HepG2 (cell line): ENCODE measurements around the gene MRPL34. TPM values are rescaled to one million over a fixed set of nuclear protein-coding genes. Genes with fewer than 3 reads are reported as not detected.

Experiments
- ATF7-NPFF ChIP-seq: sonication (generic); formaldehyde crosslinking; IDR thresholded peaks from 2 replicates; pipeline ENCODE4 v1.8.1; 2023; ENCODE audit warnings: mild to moderate bottlenecking, low read depth, missing genetic modification reagents, moderate library complexity
- FOXK2 ChIP-seq: fragments of 450-650 bp; IDR thresholded peaks from 2 replicates; pipeline ENCODE4 v1.6.1; 2016
- GPBP1L1 ChIP-seq: sonication (generic); formaldehyde crosslinking; IDR thresholded peaks from 2 replicates; pipeline ENCODE4 v1.5.0; 2020; ENCODE audit warnings: mild to moderate bottlenecking, missing genetic modification reagents
- IKZF1 ChIP-seq: fragments of 450-650 bp; IDR thresholded peaks from 2 replicates; pipeline ENCODE4 v1.7.1; 2016
- LCORL ChIP-seq, 2 experiments: fragments of 450-650 bp in 1 of 2; sonication (generic) in 1 of 2; formaldehyde crosslinking in 1 of 2; IDR thresholded peaks; 2 replicates each; pipeline versions ENCODE4 v1.5.0 to v1.6.1; 2017 to 2020; ENCODE audit warnings: antibody characterized with exemption in 1 of 2, missing genetic modification reagents in 1 of 2
- MXD3 ChIP-seq: IDR thresholded peaks from 2 replicates; pipeline ENCODE4 v1.6.1; 2016; ENCODE audit warnings: mild to moderate bottlenecking, missing biosample characterization, missing genetic modification reagents
- PBX2 ChIP-seq: IDR thresholded peaks from 2 replicates; pipeline ENCODE4 v1.6.1; 2016; ENCODE audit warnings: control low read depth
- RARG ChIP-seq: sonication (generic); formaldehyde crosslinking; IDR thresholded peaks from 2 replicates; pipeline ENCODE4 v1.4.0; 2020; ENCODE audit warnings: low read depth, mild to moderate bottlenecking, missing genetic modification reagents
- RFXANK ChIP-seq: IDR thresholded peaks from 2 replicates; pipeline ENCODE4 v1.6.1; 2016
- SALL1 ChIP-seq: sonication (generic); formaldehyde crosslinking; IDR thresholded peaks from 2 replicates; pipeline ENCODE4 v1.8.0; 2022; ENCODE audit warnings: mild to moderate bottlenecking, missing genetic modification reagents
- STAG1 ChIP-seq: sonication (generic); formaldehyde crosslinking; IDR thresholded peaks from 2 replicates; pipeline ENCODE4 v1.4.0; 2020; ENCODE audit warnings: missing genetic modification reagents
- TBX2 ChIP-seq: sonication (generic); formaldehyde crosslinking; IDR thresholded peaks from 2 replicates; pipeline ENCODE4 v1.5.0; 2020; ENCODE audit warnings: missing genetic modification reagents, mild to moderate bottlenecking, borderline replicate concordance
- UBTF ChIP-seq: sonication (generic); formaldehyde crosslinking; IDR thresholded peaks from 2 replicates; pipeline ENCODE4 v1.4.0; 2020; ENCODE audit warnings: mild to moderate bottlenecking, missing genetic modification reagents
- ZFP82 ChIP-seq: sonication (generic); formaldehyde crosslinking; IDR thresholded peaks from 2 replicates; pipeline ENCODE4 v1.5.1; 2020; ENCODE audit warnings: mild to moderate bottlenecking, missing genetic modification reagents, borderline replicate concordance
- ZNF18 ChIP-seq: sonication (generic); formaldehyde crosslinking; IDR thresholded peaks from 2 replicates; pipeline ENCODE4 v1.8.0; 2022; ENCODE audit warnings: mild to moderate bottlenecking, missing genetic modification reagents; ENCODE audit not compliant: insufficient replicate concordance
- ZNF3 ChIP-seq: IDR thresholded peaks from 2 replicates; pipeline ENCODE4 v1.7.0; 2017; ENCODE audit warnings: inconsistent platforms
- ZNF749 ChIP-seq: sonication (generic); formaldehyde crosslinking; IDR thresholded peaks from 2 replicates; pipeline ENCODE4 v1.8.0; 2022; ENCODE audit warnings: mild to moderate bottlenecking, missing genetic modification reagents, moderate library complexity, borderline replicate concordance
- ZNF784 ChIP-seq: sonication (generic); formaldehyde crosslinking; IDR thresholded peaks from 2 replicates; pipeline ENCODE4 v1.5.1; 2020; ENCODE audit warnings: missing genetic modification reagents, mild to moderate bottlenecking, borderline replicate concordance
- ZNF792 ChIP-seq: IDR thresholded peaks from 2 replicates; pipeline ENCODE4 v1.6.1; 2016
- ZNF879 ChIP-seq: sonication (generic); formaldehyde crosslinking; IDR thresholded peaks from 2 replicates; pipeline ENCODE4 v1.8.1; 2023; ENCODE audit warnings: missing genetic modification reagents
- polyA plus RNA-seq, 8 experiments: library from polyadenylated mRNA; depleted of rRNA in 3 of 8; stranded (reverse) in 7 of 8; unstranded in 1 of 8; fragments of >200 nt; fragmentation: Illumina TruSeq in 4 of 8; extraction: Trizol in 4 of 8; gene quantifications; 2 replicates each; pipeline versions ENCODE4 v1.2.1 to v1.2.3, GENCODE V29; 2011 to 2016; ENCODE audit warnings: low read depth in 4 of 8, missing spikeins in 1 of 8, mixed read lengths in 1 of 8; ENCODE audit not compliant: insufficient read depth in 1 of 8
- total RNA-seq, 5 experiments: library from RNA; depleted of rRNA; stranded (reverse); fragments of >200 nt; fragmentation: Illumina TruSeq; extraction: Trizol; gene quantifications; 2 replicates each; pipeline ENCODE4 v1.2.3, GENCODE V29; 2016; ENCODE audit warnings: low read depth in 1 of 5

Gene MRPL34
- total and polyA plus RNA-seq, 2 of the 13 experiments (the other 11 are each of a cell fraction or from before 2014, with no cell fraction given), result 74.0 to 77.3 TPM

- TF ChIP-seq UBTF (CRISPR knock-in tag) (no peak), ZNF879 (CRISPR knock-in tag) (no peak), RARG (CRISPR knock-in tag) (no peak), MXD3 (CRISPR knock-in tag) (no peak), ATF7-NPFF (CRISPR knock-in tag) (no peak), STAG1 (no peak), GPBP1L1 (no peak), ZNF3 (no peak), ZNF18 (peak; percentile 59), ZFP82 (CRISPR knock-in tag) (no peak), ZNF784 (CRISPR knock-in tag) (no peak), FOXK2 (no peak), IKZF1 (no peak), ZNF749 (CRISPR knock-in tag) (no peak), TBX2 (no peak), RFXANK (CRISPR knock-in tag) (no peak), ZNF792 (CRISPR knock-in tag) (no peak), PBX2 (CRISPR knock-in tag) (no peak), SALL1 (CRISPR knock-in tag) (no peak), LCORL (IDR thresholded peaks at IDR 0.05) (no peak), LCORL (CRISPR knock-in tag; IDR thresholded peaks at IDR 0.05) (0 out of 2 replicates have a peak, but pooled peaks have one; percentile 43)
These were observed 4.3 kb downstream of the MRPL34 start (continued) for GRCh38 chr19:17309965-17310461.
